C1 segment of cervical spinal cord (tissue), 14 donors: ENCODE results near the gene EIF4H.
"Not testable (repeated sequence)": the region's sequence is repeated elsewhere in the genome, so short reads cannot be mapped to it uniquely, and the experiment has no call there.

Experiments
- DNase-seq, 14 donors: peaks; one replicate each; lab custom pipeline; 2025; lab: John Stamatoyannopoulos, UW

EIF4H gene

DNA sequence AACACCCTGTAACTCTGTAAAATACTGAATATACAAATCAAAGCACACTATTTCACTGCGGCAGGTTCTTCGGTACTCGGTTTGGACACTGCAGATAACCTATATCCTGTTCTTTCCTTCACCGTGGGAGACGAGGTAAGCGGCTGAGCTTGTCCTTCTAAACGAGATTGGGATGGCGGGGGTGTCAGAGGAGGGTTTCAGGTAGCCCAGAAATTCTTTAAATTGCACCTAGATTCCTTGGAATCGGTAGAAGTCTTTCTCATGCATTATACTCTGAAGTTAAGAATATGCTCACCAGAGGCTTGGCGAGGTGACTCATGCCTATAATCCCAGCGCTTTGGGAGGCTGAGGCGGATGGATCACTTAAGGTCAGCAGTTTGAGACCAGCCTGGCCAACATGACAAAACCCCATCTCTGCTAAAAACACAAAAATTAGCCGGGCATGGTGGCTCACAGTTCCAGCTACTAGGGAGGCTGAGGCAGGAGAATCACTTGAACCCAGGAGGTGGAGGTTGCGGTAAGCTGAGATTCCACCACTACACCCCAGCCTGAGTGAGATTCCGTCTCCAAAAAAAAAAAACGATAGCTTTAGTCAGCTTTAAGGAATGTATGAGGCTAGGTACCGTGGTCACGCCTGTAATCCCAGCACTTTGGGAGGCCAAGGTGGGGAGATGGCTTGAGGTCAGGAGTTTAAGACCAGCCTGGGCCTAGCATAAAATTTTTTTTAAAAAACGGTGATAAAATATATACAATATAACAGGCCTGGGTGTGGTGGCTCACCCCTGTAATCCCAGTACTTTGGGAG, 25.6 kb downstream of the EIF4H start:
- DNase-seq: no peak

DNA sequence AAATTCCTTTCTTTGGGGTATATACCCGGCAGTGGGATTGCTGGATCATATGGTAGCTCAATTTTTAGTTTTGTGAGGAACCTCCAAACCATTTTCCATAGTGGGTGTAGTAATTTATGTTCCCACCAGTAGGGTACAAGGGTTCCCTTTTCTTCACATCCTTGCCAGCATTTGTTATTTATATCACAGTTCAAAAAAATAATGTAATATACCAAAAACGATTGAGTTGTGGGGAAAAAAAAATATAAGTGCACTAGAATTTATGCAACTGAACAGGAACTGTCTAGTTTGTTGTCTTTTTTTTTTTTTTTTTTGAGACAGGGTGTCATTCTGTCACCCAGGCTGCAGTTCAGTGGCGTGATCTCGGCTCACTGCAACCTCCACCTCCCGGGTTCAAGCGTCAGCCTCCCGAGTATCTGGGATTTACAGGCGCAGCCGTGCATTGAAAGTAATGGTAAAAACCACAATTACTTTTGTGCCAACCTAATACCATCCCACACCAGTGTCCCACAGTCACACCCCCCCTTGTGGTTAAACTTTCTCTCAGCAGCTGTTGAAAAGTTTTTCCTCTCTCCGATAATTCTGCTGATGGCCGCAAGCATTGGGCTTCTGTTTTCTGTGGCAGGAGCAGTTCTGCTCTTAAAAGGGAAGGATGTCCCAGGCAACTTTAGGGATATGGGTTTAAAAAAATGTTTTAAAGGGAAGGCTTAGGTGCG, 28.8 kb downstream of the EIF4H start:
- peak in 1 of 14 donors; percentile 8 for DNase-seq

DNA sequence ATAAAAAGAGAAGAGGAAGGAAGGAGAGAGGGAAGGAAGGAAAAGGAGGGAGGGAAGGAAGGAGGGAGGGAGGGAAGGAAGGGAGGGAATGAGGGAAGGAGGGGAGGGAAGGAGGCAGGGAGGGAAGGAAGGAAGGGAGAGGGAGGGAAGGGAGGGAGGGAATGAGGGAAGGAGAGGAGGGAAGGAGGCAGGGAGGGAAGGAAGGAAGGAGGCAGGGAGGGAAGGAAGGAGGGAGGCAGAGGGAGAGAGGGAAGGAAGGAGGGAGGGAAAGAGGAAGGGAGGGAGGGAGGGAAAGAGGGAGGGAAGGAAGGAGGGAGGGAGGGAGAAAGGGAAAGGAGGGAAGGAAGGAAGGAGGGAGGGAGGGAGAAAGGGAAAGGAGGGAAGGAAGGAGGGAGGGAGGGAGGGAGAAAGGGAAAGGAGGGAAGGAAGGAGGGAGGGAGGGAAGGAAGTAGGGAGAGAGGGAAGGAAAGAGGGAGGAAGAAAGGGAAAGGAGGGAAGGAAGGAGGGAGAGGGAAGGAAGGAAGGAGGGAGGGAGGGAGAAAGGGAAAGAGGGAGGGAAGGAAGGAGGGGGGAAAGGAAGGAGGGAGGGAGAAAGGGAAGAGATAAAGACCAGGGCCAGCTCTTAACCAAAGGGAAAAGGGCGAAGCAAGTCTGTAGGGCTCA, 29.9 kb downstream of the EIF4H start:
- DNase-seq: no peak

DNA sequence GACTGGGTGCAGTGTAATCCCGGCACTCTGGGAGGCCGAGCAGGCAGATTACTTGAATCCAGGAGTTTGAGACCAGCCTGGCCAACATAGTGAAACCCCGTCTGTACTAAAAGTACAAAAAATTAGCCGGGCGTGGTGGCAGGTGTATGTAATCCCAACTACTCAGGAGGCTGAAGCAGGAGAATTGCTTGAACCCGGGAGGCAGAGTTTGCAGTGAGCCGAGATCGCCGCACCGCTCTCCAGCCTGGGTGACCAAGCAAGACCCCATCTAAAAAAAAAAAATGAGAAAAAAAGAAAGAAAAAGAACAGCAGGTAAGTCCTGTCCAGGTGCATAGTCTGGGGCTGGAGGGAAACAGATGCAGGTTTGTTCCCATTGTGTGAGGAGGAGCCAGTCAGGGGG, 31.9 kb downstream of the EIF4H start:
- not testable (repeated sequence) for DNase-seq

DNA sequence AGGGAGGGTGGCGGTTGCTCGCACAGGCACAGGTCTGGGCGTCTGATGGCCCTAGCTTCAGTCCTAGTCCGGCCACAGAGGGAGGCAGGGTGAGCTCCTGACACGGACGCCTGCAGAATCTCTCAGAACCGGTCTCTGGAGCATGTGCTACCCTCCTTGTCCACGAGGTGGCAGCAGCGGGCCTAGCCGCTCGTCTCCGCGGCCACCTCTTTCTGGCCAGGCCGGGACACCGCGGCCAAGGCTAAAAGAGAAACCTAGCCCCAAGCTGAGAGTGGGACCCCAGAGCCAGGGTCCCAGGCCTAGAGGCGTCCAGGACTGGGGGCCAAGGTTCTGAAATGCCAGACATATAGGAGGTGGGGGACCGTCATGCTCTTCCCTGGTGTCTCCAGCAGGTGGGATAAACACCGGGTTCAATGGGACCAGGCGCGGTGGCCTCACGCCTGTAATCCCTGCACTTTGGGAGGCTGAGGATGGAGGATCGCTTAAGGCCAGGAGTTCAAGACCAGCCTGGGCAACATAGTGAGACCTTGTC, 32.5 kb downstream of the EIF4H start:
- DNase-seq: peak in 12 of 14 donors; percentile 40 to 86 (median 67)

DNA sequence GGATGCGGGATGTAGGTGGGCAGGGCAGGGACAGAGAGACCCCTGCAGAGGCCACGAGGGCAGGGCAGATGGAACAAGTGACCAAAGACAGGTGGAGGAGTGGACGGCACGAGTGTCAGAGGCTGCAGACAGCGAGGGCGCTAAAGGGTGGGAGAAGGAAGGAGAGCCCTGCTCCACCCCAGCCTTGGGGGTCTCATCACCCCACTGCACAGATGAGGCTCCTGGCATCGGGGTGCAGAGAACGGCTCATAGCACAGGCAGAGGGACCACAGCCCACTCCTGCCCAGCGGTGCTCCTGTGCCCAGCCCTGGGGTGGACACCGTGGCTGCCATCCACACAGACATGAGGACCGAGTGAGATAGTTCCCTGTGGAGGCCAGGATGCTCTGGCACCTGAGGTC, 33.4 kb downstream of the EIF4H start:
- no peak for DNase-seq

DNA sequence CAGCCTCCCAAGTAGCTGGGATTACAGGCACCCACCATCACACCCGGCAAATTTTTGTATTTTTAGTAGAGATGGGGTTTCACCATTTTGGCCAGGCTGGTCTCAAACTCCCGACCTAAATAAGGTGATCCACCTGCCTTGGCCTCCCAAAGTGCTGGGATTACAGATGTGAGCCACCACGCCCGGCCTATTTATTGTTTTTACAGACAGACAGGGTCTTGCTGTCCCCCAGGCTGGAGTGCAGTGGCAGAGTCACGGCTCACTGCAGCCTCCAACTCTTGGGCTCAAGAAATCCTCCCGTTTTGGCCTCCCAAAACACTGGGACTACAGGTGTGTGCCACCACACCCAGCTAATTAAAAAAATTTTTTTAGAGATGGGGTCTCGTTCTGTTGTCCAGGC, 34.1 kb downstream of the EIF4H start:
- DNase-seq: not testable (repeated sequence)

DNA sequence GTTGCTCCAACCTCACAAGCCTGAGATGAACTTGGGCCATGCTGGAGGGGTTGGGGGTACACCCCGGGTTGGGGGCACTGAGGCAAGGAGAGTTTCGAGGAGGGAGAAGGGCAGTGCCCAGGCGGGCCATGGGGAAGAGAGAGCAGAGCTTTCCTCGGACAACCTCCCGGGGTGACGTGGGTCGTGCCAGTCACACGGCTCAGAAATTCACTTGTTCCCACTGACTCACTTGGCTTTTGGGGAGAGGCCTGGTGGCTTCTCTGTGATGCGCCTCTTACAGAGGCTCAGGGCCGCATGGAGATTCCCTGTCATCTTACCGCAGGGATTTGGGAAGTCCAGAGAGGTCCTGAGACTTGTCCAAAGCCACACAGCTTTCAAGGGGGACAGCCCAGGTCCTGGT, 38.5 kb downstream of the EIF4H start:
- DNase-seq: no peak

DNA sequence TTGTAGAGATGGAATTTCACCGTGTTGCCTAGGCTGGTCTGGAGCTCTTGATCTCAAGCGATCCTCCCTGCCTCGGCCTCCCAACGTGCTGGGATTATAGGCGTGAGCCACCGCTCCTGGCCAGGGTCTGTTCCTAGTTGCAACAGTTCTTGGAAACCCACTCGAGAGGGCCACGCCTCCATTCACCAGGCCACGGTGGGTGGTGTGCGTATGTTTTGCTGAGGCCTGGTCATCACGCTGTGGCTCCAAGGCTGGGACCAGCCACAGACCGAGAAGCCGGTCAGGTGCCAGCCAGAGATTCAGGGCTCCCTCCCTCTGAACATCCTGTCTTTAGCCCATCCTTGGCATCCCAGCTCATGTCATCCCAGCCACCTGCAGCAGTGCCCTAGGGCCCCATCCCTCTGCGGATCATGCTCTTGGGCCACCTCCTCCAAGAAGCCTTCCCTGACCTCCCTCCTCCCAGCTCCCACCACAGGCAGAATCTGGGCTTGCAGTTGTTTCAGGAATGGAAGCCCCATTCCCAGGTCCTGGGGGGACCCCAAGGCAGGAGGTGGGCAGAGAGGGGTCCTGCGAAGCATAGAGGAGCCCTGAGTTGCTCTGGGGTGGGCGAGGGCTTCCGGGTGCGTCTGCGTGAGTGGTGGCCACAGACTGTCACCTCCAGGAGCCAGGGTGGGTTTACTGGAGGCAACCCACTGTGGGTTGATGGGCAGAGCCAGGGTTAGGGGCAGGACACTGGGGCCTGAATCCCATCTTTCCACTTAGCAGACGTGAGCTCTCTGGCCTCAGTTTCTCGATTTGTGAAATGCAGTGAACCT, 40.9 kb downstream of the EIF4H start:
- DNase-seq: no peak

DNA sequence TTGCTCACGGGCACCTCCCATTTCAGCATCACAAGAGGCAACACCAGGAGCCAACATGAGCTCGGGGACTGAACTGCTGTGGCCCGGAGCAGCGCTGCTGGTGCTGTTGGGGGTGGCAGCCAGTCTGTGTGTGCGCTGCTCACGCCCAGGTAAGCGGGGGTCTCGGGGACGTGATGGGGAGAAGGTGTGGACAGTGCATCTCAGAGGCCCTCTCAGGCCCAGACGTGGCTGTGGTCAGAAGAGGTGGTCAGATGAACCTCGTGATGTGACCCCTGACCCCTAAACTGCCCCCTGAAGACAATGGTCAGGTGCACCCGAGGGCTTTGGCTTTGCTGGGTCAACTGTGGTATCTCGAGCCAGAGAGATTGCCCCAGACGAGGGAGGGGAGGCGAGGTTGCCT, 41.8 kb downstream of the EIF4H start:
- DNase-seq: no peak

DNA sequence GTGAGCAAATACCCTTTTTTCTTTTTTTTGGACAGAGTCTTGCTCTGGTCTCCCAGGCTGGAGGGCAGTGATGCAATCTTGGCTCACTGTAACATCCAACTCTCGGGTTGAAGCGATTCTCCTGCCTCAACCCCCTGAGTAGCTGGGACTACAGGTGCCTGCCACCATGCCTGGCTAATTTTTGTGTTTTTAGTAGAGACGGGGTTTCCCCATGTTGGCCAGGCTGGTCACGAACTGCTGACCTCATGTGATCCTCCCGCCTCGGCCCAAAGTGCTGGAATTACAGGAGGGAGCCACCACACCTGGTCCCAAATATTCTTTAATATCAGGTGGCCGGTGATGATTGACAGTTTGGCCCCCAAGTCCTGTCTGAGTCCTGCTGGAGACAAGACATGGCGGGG, 42.2 kb downstream of the EIF4H start:
- no peak for DNase-seq

DNA sequence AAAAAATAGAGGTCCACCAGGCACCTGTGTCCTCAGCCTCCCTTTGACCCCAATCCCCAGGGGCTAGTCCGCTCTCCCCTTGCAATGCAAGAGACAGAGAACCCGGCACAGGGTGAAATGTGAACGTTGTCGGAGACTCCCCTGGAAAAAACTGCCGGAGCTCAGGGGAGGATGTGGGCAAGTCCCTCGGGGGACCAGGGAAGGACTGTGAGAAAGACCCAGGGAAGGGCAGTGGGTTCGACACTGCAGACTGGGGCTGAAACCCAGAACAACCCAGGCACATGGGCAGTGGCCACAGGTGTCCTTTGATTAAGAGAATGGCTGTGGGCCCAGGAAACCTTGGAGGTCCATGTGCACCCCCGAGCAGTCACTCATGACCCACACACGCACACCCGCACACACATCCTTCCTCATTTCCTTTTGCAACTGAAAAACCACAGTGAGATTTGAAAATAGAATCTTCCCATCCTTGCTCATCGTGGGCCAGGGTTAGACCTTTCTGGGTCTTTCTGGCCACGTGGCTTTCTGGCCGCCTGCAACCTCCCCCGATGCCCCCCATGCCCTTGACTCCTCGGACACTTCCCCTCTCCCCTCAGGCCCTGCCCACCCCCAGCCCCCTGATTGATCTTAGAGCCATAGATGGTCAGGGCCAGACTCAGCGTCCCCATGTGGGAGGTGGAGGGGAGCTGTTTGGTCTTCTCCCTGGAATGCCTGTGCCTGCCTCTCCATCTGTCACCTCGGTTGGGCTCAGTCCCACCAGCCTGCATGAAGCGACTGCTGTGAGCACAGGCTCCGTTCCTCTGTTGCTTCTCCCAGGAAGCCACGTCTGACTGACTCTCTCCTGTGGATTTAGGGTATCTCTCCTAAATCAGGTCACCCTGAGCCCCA, 43.5 kb downstream of the EIF4H start:
- DNase-seq: peak in 8 of 14 donors; percentile 16 to 43 (median 32)

DNA sequence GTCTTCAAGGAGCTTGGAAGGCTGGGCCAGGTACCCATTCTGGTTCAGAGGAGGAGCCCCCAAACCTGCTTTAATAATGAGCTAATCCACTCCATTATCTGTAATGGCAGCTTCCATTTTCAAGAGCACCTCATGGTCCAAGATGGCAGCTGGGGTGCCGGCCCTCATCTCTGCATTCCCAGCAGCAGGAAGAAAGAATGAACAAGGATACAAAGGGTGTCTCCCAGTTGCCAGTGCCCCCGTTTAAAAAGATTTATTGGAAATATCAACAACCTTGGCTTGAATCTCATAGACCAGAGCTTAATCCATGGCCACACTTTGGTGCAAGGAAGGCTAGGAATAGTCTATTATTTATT, 44.2 kb downstream of the EIF4H start:
- DNase-seq: no peak

DNA sequence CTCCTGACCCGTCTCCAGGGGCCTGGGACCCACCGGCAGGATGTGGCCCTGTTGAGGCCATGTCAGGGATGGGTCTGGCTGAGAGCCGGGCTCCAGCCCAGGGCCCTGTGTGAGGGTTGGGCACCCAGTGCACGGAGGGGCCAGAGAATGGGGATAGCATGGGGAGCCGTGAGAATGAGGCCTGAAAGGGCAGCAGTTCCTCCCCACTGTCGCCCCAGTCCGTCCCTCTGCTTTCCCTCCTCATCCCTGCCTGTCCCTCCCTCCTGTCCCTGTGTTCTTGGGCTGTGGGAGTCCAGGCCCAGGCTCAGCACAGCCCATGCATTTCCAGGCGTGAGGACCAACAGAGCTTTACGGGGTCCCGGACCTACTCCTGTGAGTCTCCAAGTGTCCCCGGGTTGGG, 45.3 kb downstream of the EIF4H start:
- no peak for DNase-seq

DNA sequence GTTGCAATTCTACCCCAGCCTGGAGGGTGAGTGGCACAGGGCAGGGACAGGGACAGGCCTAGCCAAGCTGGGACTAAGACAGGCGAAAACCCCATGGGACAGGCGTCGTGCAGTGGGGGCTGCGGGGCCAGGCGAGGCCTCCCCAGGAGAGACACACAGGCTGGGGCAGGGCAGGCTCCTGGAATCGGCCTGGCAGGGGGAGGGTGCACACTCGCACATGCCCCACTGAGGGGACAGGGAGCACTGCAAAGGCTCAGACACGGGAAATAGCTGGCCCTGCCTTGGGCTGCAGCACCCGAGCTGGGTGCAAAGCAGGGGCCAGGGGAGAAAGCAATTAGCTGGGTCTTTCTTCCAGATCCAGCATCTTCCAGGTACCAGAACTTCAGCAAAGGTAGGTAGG, 46.1 kb downstream of the EIF4H start:
- no peak for DNase-seq

DNA sequence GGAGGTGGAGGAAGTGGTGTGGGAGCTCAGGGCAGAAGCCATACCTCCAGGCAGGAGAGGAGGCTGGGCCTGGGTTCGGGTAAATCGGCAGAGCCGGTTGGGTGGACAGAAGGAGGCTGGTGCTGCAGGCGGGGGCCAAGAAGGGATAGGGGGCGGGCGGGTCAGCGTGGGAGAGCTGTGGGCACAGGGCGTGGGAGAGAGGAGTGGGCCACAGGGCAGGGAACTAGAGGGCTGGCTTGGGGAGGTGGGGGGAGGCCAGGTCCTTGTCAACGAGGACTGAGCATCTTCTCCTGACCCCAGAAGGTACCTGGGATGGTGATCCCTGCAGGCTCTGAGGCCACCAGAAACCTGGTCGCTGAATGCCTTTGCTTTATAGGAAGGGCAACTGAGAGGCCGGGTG, 47.6 kb downstream of the EIF4H start:
- DNase-seq: no peak

DNA sequence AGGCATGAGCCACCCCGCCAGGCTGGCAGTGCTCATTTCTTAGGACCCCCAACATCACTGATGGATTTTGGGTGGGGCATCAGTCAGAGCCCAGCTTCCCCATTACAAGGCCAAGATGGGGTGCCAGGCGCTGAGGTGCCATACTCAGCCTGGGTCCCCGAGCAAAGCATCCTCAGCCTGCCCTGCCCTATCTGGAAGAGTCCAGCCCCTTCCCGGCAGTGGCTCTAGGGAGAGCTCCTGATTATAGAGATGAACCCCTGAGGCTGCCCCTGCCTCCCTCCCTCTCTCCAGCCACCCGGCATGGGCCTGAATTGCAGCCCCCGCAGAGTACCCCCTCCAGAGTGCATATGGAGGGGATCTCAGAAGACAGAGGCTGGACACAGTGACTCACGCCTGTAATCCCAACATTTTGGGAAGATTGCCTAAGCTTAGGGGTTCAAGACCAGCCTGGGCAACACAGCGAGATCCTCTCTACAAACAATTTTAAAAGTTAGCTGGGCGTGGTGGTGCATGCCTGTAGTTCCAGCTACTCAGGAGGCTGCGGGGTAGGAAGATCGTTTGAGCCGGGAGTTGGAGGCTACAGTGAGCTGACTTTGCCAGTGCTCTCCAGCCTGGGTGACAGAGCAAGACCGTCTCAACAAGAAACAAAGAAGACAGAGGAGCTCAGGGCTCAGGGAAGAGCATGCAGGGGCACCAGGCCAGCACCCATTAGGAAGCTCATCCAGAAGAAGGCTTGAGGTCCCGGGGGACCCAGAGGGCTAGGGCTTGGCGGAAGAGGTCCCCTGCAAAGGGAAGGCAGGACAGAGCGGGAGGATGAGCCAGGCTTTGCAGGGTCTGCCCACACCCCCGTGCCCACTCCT, 48.9 kb downstream of the EIF4H start:
- no peak for DNase-seq

DNA sequence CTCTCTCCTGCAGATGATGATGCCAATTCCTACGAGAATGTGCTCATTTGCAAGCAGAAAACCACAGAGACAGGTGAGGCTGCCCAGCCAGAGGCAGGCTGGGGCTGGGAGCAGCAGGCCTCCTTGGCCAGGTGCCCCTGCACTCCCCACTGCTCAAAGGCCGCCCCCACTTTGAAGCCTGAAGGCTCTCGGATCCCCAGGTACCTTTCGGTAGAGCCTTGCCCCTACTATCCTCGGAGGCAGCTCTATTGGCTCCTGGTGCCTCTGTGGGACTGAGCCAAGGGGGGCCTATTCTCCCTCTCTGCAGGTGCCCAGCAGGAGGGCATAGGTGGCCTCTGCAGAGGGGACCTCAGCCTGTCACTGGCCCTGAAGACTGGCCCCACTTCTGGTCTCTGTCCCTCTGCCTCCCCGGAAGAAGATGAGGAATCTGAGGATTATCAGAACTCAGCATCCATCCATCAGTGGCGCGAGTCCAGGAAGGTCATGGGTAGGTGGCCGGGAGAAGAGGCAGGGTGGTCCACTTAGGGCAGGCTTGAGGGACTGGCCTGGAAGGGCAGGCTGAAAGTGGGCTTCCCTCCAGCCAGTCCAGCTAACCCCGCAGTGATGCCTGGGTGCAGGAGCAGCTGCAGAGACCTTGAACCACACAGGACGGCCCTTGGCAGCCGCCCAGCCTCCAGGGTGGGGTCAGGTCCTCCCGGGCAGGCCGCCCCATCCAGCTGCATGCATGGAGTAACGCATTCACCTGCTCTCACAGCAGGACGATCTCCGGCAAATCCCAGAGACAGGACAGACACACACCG, 49.8 kb downstream of the EIF4H start:
- no peak for DNase-seq

DNA sequence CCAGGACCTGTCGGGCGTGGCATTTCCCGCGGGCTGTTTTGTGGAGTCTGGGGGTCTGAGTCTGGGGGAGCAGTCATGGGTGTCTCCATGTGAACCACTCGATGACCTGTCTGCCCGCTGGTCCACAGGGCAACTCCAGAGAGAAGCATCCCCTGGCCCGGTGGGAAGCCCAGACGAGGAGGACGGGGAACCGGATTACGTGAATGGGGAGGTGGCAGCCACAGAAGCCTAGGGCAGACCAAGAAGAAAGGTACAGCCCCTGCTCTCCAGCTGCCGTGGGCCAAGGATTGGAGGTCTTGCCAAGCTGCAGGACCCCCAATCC, 50.3 kb downstream of the EIF4H start:
- DNase-seq: no peak
